Stimulated activated CD8-positive, alpha-beta memory T cell treated with anti-CD3 and anti-CD28 coated beads, Interleukin-2, amount 100 ng/mL, for 48 hours (primary cell): ENCODE measurements around the gene GNAQ.
"Not testable (repeated sequence)": the region's sequence is repeated elsewhere in the genome, so short reads cannot be mapped to it uniquely, and the experiment has no call there.

Source experiments
- DNase-seq, 2 donors: peaks; one replicate each; pipeline ENCODE4 v3.0.0-alpha.2; 2020; ENCODE audit warnings: low read depth in 2 of 2

GNAQ gene

GRCh38 chr9:77735494-77735893 lies 296.1 kb downstream of the GNAQ start:
- no peak for DNase-seq

- no peak for DNase-seq
Observed at GRCh38 chr9:77731930-77732329, 299.7 kb downstream of the GNAQ start.

GRCh38 chr9:77731008-77731698 lies 300.5 kb downstream of the GNAQ start:
- no peak for DNase-seq

GRCh38 chr9:77729177-77729576 lies 302.4 kb downstream of the GNAQ start:
- no peak for DNase-seq

- DNase-seq, result no peak
Observed at GRCh38 chr9:77726814-77727213, 304.8 kb downstream of the GNAQ start.

- DNase-seq, result no peak
Observed at GRCh38 chr9:77726289-77726688, 305.3 kb downstream of the GNAQ start.

GRCh38 chr9:77725820-77726219 lies 305.8 kb downstream of the GNAQ start:
- no peak for DNase-seq

GRCh38 chr9:77725046-77725694 lies 306.4 kb downstream of the GNAQ start:
- DNase-seq, result no peak

- not testable (repeated sequence) for DNase-seq
Observed at GRCh38 chr9:77721156-77721555, 310.5 kb downstream of the GNAQ start.

GRCh38 chr9:77719321-77719720 lies 312.3 kb downstream of the GNAQ start:
- no peak for DNase-seq

- DNase-seq, result not testable (repeated sequence)
Observed at GRCh38 chr9:77718298-77718640, 313.3 kb downstream of the GNAQ start.

GRCh38 chr9:77717608-77718297 lies 313.9 kb downstream of the GNAQ start:
- not testable (repeated sequence) for DNase-seq

GRCh38 chr9:77714077-77714549 lies 317.5 kb downstream of the GNAQ start:
- DNase-seq, result no peak

- DNase-seq, result no peak
Observed at GRCh38 chr9:77712533-77713130, 319.0 kb downstream of the GNAQ start.

GRCh38 chr9:77710965-77711648 lies 320.5 kb downstream of the GNAQ start:
- no peak for DNase-seq

- no peak for DNase-seq
Observed at GRCh38 chr9:77710316-77710715, 321.3 kb downstream of the GNAQ start.

GRCh38 chr9:77708064-77708815 lies 323.4 kb downstream of the GNAQ start:
- DNase-seq, result no peak

GRCh38 chr9:77707383-77708063 lies 324.1 kb downstream of the GNAQ start:
- DNase-seq, result no peak

GRCh38 chr9:77705636-77706035 lies 326.0 kb downstream of the GNAQ start:
- no peak for DNase-seq

GRCh38 chr9:77702521-77703390 lies 328.9 kb downstream of the GNAQ start:
- not testable (repeated sequence) for DNase-seq
